Naive B cell (primary cell): Measurements from ENCODE around the gene ANHX. TPM values are rescaled to one million over a fixed set of nuclear protein-coding genes. Genes with fewer than 3 reads are reported as not detected.
"Not testable (repeated sequence)": the region's sequence is repeated elsewhere in the genome, so short reads cannot be mapped to it uniquely, and the experiment has no call there.

Experiments used
- ATAC-seq, 2 donors: fragments of 150-1000 bp; cut with Tn5 transposase; 2 replicates each; pipeline ENCODE4 v1.10.0; 2021; ENCODE audit warnings: low read depth in 2 of 2, mild to moderate bottlenecking in 2 of 2, moderate library complexity in 2 of 2
- DNase-seq: peaks from one replicate; pipeline ENCODE4 v3.0.0; 2022
- H3K27ac Mint-ChIP-seq, 6 donors: one replicate each; pipeline ENCODE4 v1.8.0; 2020 to 2022; ENCODE audit warnings: mild to moderate bottlenecking in 6 of 6, mixed read lengths in 6 of 6, moderate library complexity in 5 of 6, inconsistent platforms in 2 of 6
- H3K27me3 Mint-ChIP-seq, 3 donors: one replicate each; pipeline ENCODE4 v1.8.0; 2021 to 2022; ENCODE audit warnings: mixed read lengths in 3 of 3, mild to moderate bottlenecking in 1 of 3
- H3K36me3 Mint-ChIP-seq, 2 donors: one replicate each; pipeline ENCODE4 v1.8.0; 2020 to 2022; ENCODE audit warnings: mixed read lengths in 2 of 2, inconsistent platforms in 1 of 2, mild to moderate bottlenecking in 1 of 2
- H3K4me1 Mint-ChIP-seq, 3 donors: one replicate each; pipeline ENCODE4 v1.8.0; 2020 to 2022; ENCODE audit warnings: mixed read lengths in 3 of 3, inconsistent platforms in 1 of 3, mild to moderate bottlenecking in 1 of 3, moderate library complexity in 1 of 3
- H3K4me3 Mint-ChIP-seq, 8 donors: one replicate each; pipeline ENCODE4 v1.8.0; 2020 to 2022; ENCODE audit warnings: mild to moderate bottlenecking in 8 of 8, mixed read lengths in 8 of 8, moderate library complexity in 8 of 8, inconsistent platforms in 2 of 8
- H3K9me3 Mint-ChIP-seq, 7 donors: one replicate each; pipeline ENCODE4 v1.8.0; 2020 to 2022; ENCODE audit warnings: mixed read lengths in 7 of 7, mild to moderate bottlenecking in 5 of 7, inconsistent platforms in 2 of 7, moderate library complexity in 1 of 7
- polyA plus RNA-seq, 6 donors: library from polyadenylated mRNA; unstranded; fragments of 300-500 nt; fragmentation: Illumina TruSeq; gene quantifications; one replicate each; pipeline ENCODE4 v1.2.3, GENCODE V29; 2021; ENCODE audit warnings: low read depth in 6 of 6

The ANHX gene
- not detected for polyA plus RNA-seq

GRCh38 chr12:133235401-133236112 lies at the start of gene ANHX:
Gene ANHX, minus strand, starts transcription at chr12:133235877. Its CDS starts 1,521 bp downstream, at chr12:133234356.
- Mint-ChIP-seq H3K4me3 (no peak within 1 kb of the TSS), H3K4me1 (peaks cover 0 to 4% (median 0%) of the 10 kb centered on the region in 3 donors), H3K27ac (no peak within 1 kb of the TSS), H3K36me3 (peaks cover 0 to 19% of the 10 kb centered on the region in 2 donors), H3K27me3 (peaks cover 0 to 9% (median 7%) of the 10 kb centered on the region in 3 donors), H3K9me3 (peaks cover 5 to 24% (median 17%) of the 10 kb centered on the region in 7 donors)
- no peak for DNase-seq
- ATAC-seq, result no peak

GRCh38 chr12:133264668-133265067 lies 29.0 kb upstream of the ANHX start:
- H3K4me3 Mint-ChIP-seq, H3K9me3 Mint-ChIP-seq, DNase-seq, ATAC-seq, H3K36me3 Mint-ChIP-seq, H3K4me1 Mint-ChIP-seq, H3K27ac Mint-ChIP-seq, H3K27me3 Mint-ChIP-seq: not testable (repeated sequence)

- Mint-ChIP-seq H3K27ac (no peak overlapping the region), H3K9me3 (peaks cover 0 to 12% (median 6%) of the 10 kb centered on the region in 7 donors), H3K4me3 (no peak overlapping the region), H3K27me3 (no peaks in the 10 kb centered on the region), H3K4me1 (no peaks in the 10 kb centered on the region), H3K36me3 (no peaks in the 10 kb centered on the region)
- ATAC-seq (no peak), DNase-seq (no peak)
Measured at GRCh38 chr12:133264173-133264572, 28.5 kb upstream of the ANHX start.

- DNase-seq (no peak), ATAC-seq (no peak)
- H3K36me3 Mint-ChIP-seq, result peaks cover 7 to 19% of the 10 kb centered on the region in 2 donors
- H3K4me1 Mint-ChIP-seq, result peaks cover 0 to 6% (median 6%) of the 10 kb centered on the region in 3 donors
- H3K9me3 Mint-ChIP-seq, result peaks cover 15 to 49% (median 23%) of the 10 kb centered on the region in 7 donors
- H3K27me3 Mint-ChIP-seq, result peaks cover 4 to 6% (median 5%) of the 10 kb centered on the region in 3 donors
- no peak overlapping the region for H3K27ac Mint-ChIP-seq
- no peak overlapping the region for H3K4me3 Mint-ChIP-seq
Measured at GRCh38 chr12:133256321-133256720, 20.6 kb upstream of the ANHX start.

GRCh38 chr12:133255833-133256232 lies 20.2 kb upstream of the ANHX start:
- ATAC-seq, result peak in 1 of 2 donors; percentile 21
- H3K4me3 Mint-ChIP-seq, H3K27ac Mint-ChIP-seq, H3K4me1 Mint-ChIP-seq, H3K27me3 Mint-ChIP-seq, DNase-seq: not testable (repeated sequence)
- peaks cover 15 to 52% (median 28%) of the 10 kb centered on the region in 7 donors for H3K9me3 Mint-ChIP-seq
- peaks cover 7 to 19% of the 10 kb centered on the region in 2 donors for H3K36me3 Mint-ChIP-seq

GRCh38 chr12:133251732-133252131 lies 16.1 kb upstream of the ANHX start:
- Mint-ChIP-seq H3K27ac (no peak overlapping the region), H3K36me3 (peaks cover 7 to 19% of the 10 kb centered on the region in 2 donors), H3K4me3 (no peak overlapping the region), H3K27me3 (peaks cover 4 to 6% (median 5%) of the 10 kb centered on the region in 3 donors), H3K9me3 (peaks cover 20 to 49% (median 36%) of the 10 kb centered on the region in 7 donors), H3K4me1 (peaks cover 0 to 6% (median 6%) of the 10 kb centered on the region in 3 donors)
- DNase-seq, result no peak
- ATAC-seq, result no peak

GRCh38 chr12:133236556-133236955 lies 879 bp upstream of the ANHX start:
- H3K27me3 Mint-ChIP-seq, result peaks cover 3 to 19% (median 17%) of the 10 kb centered on the region in 3 donors

GRCh38 chr12:133236144-133236543 lies 467 bp upstream of the ANHX start:
- ATAC-seq, result no peak
- Mint-ChIP-seq H3K9me3 (peaks cover 5 to 27% (median 18%) of the 10 kb centered on the region in 7 donors), H3K27ac (no peak overlapping the region), H3K27me3 (peaks cover 0 to 15% (median 13%) of the 10 kb centered on the region in 3 donors), H3K4me1 (peaks cover 0 to 4% (median 0%) of the 10 kb centered on the region in 3 donors), H3K36me3 (peaks cover 0 to 19% of the 10 kb centered on the region in 2 donors), H3K4me3 (no peak overlapping the region)
- DNase-seq, result no peak

More at GRCh38 chr12:133236556-133236955, 879 bp upstream of the ANHX start:
- DNase-seq (no peak), ATAC-seq (no peak)
- Mint-ChIP-seq H3K4me1 (peaks cover 0 to 4% (median 0%) of the 10 kb centered on the region in 3 donors), H3K36me3 (peaks cover 0 to 23% of the 10 kb centered on the region in 2 donors), H3K4me3 (no peak overlapping the region), H3K27ac (no peak overlapping the region), H3K9me3 (peaks cover 5 to 31% (median 18%) of the 10 kb centered on the region in 7 donors)

- Mint-ChIP-seq H3K9me3 (peaks cover 5 to 24% (median 18%) of the 10 kb centered on the region in 7 donors), H3K36me3 (peaks cover 0 to 20% of the 10 kb centered on the region in 2 donors), H3K27me3 (peaks cover 0 to 13% (median 6%) of the 10 kb centered on the region in 3 donors), H3K4me1 (peaks cover 0 to 4% (median 0%) of the 10 kb centered on the region in 3 donors), H3K27ac (no peak overlapping the region), H3K4me3 (no peak overlapping the region)
- ATAC-seq (no peak), DNase-seq (no peak)
Measured at GRCh38 chr12:133234971-133235370, 706 bp downstream of the ANHX start.

- Mint-ChIP-seq H3K4me1 (peaks cover 0 to 4% (median 0%) of the 10 kb centered on the region in 3 donors), H3K4me3 (no peak overlapping the region), H3K27me3 (peaks cover 0 to 10% (median 0%) of the 10 kb centered on the region in 3 donors), H3K36me3 (peaks cover 0 to 19% of the 10 kb centered on the region in 2 donors), H3K27ac (no peak overlapping the region), H3K9me3 (peaks cover 6 to 18% (median 15%) of the 10 kb centered on the region in 7 donors)
- DNase-seq (no peak), ATAC-seq (no peak)
Measured at GRCh38 chr12:133233993-133234564, 1.6 kb downstream of the ANHX start.

- peaks cover 0 to 4% (median 0%) of the 10 kb centered on the region in 3 donors for H3K4me1 Mint-ChIP-seq
- no peak overlapping the region for H3K4me3 Mint-ChIP-seq
- H3K9me3 Mint-ChIP-seq, result peaks cover 6 to 25% (median 19%) of the 10 kb centered on the region in 7 donors
- peak overlapping the region in 1 of 6 donors; percentile 46 for H3K27ac Mint-ChIP-seq
- ATAC-seq, result no peak
- H3K27me3 Mint-ChIP-seq, result peaks cover 0 to 10% (median 0%) of the 10 kb centered on the region in 3 donors
- DNase-seq, result no peak
- peaks cover 0 to 17% of the 10 kb centered on the region in 2 donors for H3K36me3 Mint-ChIP-seq
Measured at GRCh38 chr12:133233006-133233405, 2.7 kb downstream of the ANHX start.

- Mint-ChIP-seq H3K4me3 (no peak overlapping the region), H3K4me1 (peaks cover 0 to 4% (median 0%) of the 10 kb centered on the region in 3 donors), H3K27ac (no peak overlapping the region), H3K36me3 (peaks cover 0 to 17% of the 10 kb centered on the region in 2 donors), H3K9me3 (peaks cover 6 to 23% (median 16%) of the 10 kb centered on the region in 7 donors), H3K27me3 (peaks cover 0 to 10% (median 0%) of the 10 kb centered on the region in 3 donors)
- DNase-seq (no peak), ATAC-seq (no peak)
Measured at GRCh38 chr12:133231001-133231400, 4.7 kb downstream of the ANHX start.

GRCh38 chr12:133227281-133227852 lies 8.3 kb downstream of the ANHX start:
- Mint-ChIP-seq H3K4me1 (no peaks in the 10 kb centered on the region), H3K27ac (no peak overlapping the region), H3K27me3 (peaks cover 0 to 10% (median 0%) of the 10 kb centered on the region in 3 donors), H3K9me3 (peaks cover 5 to 30% (median 13%) of the 10 kb centered on the region in 7 donors), H3K36me3 (peaks cover 0 to 15% of the 10 kb centered on the region in 2 donors), H3K4me3 (no peak overlapping the region)
- ATAC-seq (no peak), DNase-seq (no peak)
